Measurements from ENCODE around the gene NPTX1.

DNA sequence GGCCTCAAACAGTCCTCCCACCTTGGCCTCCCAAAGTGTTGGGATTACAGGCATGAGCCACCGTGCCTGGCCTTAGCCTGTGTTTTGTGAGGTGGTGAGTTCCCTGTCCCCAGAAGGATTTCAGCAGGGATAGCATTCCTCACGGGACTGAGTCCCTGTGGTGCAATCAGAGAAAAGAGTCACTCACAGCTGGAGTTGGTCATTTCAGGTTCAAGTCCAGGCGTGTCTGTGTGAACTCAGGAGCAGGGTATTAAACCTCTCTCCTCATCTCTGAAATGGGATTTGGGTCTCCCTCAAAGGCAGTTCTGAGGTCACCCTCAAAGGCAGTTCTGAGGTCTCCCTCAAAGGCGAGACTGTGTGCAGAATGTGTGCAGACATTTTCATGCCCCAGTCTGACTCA lies 28.6 kb downstream of the NPTX1 start:
- TF ChIP-seq, protein P1, sequence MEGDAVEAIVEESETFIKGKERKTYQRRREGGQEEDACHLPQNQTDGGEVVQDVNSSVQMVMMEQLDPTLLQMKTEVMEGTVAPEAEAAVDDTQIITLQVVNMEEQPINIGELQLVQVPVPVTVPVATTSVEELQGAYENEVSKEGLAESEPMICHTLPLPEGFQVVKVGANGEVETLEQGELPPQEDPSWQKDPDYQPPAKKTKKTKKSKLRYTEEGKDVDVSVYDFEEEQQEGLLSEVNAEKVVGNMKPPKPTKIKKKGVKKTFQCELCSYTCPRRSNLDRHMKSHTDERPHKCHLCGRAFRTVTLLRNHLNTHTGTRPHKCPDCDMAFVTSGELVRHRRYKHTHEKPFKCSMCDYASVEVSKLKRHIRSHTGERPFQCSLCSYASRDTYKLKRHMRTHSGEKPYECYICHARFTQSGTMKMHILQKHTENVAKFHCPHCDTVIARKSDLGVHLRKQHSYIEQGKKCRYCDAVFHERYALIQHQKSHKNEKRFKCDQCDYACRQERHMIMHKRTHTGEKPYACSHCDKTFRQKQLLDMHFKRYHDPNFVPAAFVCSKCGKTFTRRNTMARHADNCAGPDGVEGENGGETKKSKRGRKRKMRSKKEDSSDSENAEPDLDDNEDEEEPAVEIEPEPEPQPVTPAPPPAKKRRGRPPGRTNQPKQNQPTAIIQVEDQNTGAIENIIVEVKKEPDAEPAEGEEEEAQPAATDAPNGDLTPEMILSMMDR (IDR thresholded peaks at IDR 0.05): no peak
- TF ChIP-seq POLR2A (IDR thresholded peaks at IDR 0.05): no peak

All from adrenal gland (tissue), 5 donors.